GM21423 (cell line): ENCODE data around the gene CD1B.
"Not testable (repeated sequence)": the region's sequence is repeated elsewhere in the genome, so short reads cannot be mapped to it uniquely, and the experiment has no call there.

Experiments used
- ATAC-seq: cut with Tn5 transposase; IDR thresholded peaks from one replicate; pipeline ENCODE4 v1.9.1; 2021; ENCODE audit warnings: mild to moderate bottlenecking, moderate library complexity; ENCODE audit not compliant: unreplicated experiment

The CD1B gene

GRCh38 chr1:158331481-158332150 is at the start of gene CD1B:
TSS of gene CD1B (minus strand) at chr1:158331531. CDS start at chr1:158331423, 108 bp downstream.
- ATAC-seq: no peak

GRCh38 chr1:158374860-158375259 is 43.5 kb upstream of the CD1B start:
- ATAC-seq: no peak

- ATAC-seq: not testable (repeated sequence)
Observed at GRCh38 chr1:158374101-158374500, 42.8 kb upstream of the CD1B start.

- peak; percentile 94 for ATAC-seq
Observed at GRCh38 chr1:158371188-158371953, 40.0 kb upstream of the CD1B start.

- no peak for ATAC-seq
Observed at GRCh38 chr1:158366783-158367182, 35.5 kb upstream of the CD1B start.

GRCh38 chr1:158362941-158363340 is 31.6 kb upstream of the CD1B start:
- no peak for ATAC-seq

- no peak for ATAC-seq
Observed at GRCh38 chr1:158362482-158362881, 31.2 kb upstream of the CD1B start.

GRCh38 chr1:158357441-158357840 is 26.1 kb upstream of the CD1B start:
- no peak for ATAC-seq

GRCh38 chr1:158356616-158357015 is 25.3 kb upstream of the CD1B start:
- no peak for ATAC-seq

GRCh38 chr1:158355773-158356285 is 24.5 kb upstream of the CD1B start:
- no peak for ATAC-seq

GRCh38 chr1:158354255-158354654 is 22.9 kb upstream of the CD1B start:
- no peak for ATAC-seq

- no peak for ATAC-seq
Observed at GRCh38 chr1:158353303-158354075, 22.2 kb upstream of the CD1B start, which contains the start of gene CD1E. TSS of gene CD1E (plus strand) at chr1:158353894. CDS start at chr1:158353989, 95 bp downstream.

GRCh38 chr1:158348946-158349345 is 17.6 kb upstream of the CD1B start:
- not testable (repeated sequence) for ATAC-seq

- ATAC-seq: not testable (repeated sequence)
Observed at GRCh38 chr1:158336413-158336812, 5.1 kb upstream of the CD1B start.

- ATAC-seq: no peak
Observed at GRCh38 chr1:158335213-158335532, 3.8 kb upstream of the CD1B start.

- ATAC-seq: no peak
Observed at GRCh38 chr1:158334526-158335212, 3.3 kb upstream of the CD1B start.

- no peak for ATAC-seq
Observed at GRCh38 chr1:158333405-158334155, 2.2 kb upstream of the CD1B start.

GRCh38 chr1:158331106-158331425 is 265 bp downstream of the CD1B start:
- no peak for ATAC-seq

- ATAC-seq: no peak
Observed at GRCh38 chr1:158330391-158331105, 783 bp downstream of the CD1B start.

GRCh38 chr1:158329733-158330132 is 1.6 kb downstream of the CD1B start:
- no peak for ATAC-seq
